Kidney epithelial cell (primary cell): Measurements from ENCODE around the gene PUS1. TPM values are rescaled to one million over a fixed set of nuclear protein-coding genes. Genes with fewer than 3 reads are reported as not detected.

Experiments
- DNase-seq: peaks from one replicate; pipeline ENCODE4 v3.0.0-alpha.2; 2010; ENCODE audit warnings: low read depth
- H3K27me3 ChIP-seq: 2 replicates; pipeline ENCODE4 v1.6.0; 2011; ENCODE audit warnings: low read length; ENCODE audit not compliant: control insufficient read depth, insufficient read depth
- H3K36me3 ChIP-seq: 2 replicates; pipeline ENCODE4 v1.5.1; 2011; ENCODE audit warnings: low read length; ENCODE audit not compliant: control insufficient read depth, insufficient read depth
- H3K4me3 ChIP-seq: 2 replicates; pipeline ENCODE4 v1.5.1; 2011; ENCODE audit warnings: low read depth, mild to moderate bottlenecking, control low read depth, low read length
- CTCF ChIP-seq: IDR thresholded peaks from 2 replicates; pipeline ENCODE4 v1.5.1; 2011; ENCODE audit warnings: mild to moderate bottlenecking, moderate library complexity, low read length, control low read depth, inconsistent platforms; ENCODE audit not compliant: insufficient read depth, poor library complexity, severe bottlenecking
- total RNA-seq: library from RNA; depleted of rRNA; stranded (reverse); fragments of >200 nt; gene quantifications from 2 replicates; pipeline ENCODE4 v1.2.3, GENCODE V29; 2015

Gene PUS1
- total RNA-seq, 1 donor from 2014 or later = 22.9 TPM

GRCh38 chr12:131920902-131921840 lies 7.9 kb upstream of the PUS1 start:
- no peak for TF ChIP-seq CTCF
- H3K4me3 ChIP-seq = no peak overlapping the region
- peaks cover 1% of the 10 kb centered on the region for H3K36me3 ChIP-seq
- H3K27me3 ChIP-seq = no peaks in the 10 kb centered on the region
- no peak for DNase-seq

- H3K27me3 ChIP-seq = no peaks in the 10 kb centered on the region
- DNase-seq = no peak
- peaks cover 1% of the 10 kb centered on the region for H3K36me3 ChIP-seq
- no peak overlapping the region for H3K4me3 ChIP-seq
- no peak for TF ChIP-seq CTCF
Measured at GRCh38 chr12:131921866-131922769, 7.0 kb upstream of the PUS1 start.

- Histone ChIP-seq H3K27me3 (no peaks in the 10 kb centered on the region), H3K4me3 (no peak overlapping the region), H3K36me3 (peaks cover 1% of the 10 kb centered on the region)
- TF ChIP-seq CTCF = no peak
- no peak for DNase-seq
Measured at GRCh38 chr12:131922772-131923171, 6.3 kb upstream of the PUS1 start.

- DNase-seq = no peak
- Histone ChIP-seq H3K27me3 (no peaks in the 10 kb centered on the region), H3K4me3 (no peak overlapping the region), H3K36me3 (peaks cover 1% of the 10 kb centered on the region)
- no peak for TF ChIP-seq CTCF
Measured at GRCh38 chr12:131923260-131923659, 5.8 kb upstream of the PUS1 start.

GRCh38 chr12:131927110-131928079 lies 1.7 kb upstream of the PUS1 start:
- peaks cover 1% of the 10 kb centered on the region for H3K36me3 ChIP-seq
- TF ChIP-seq CTCF = no peak
- H3K27me3 ChIP-seq = no peaks in the 10 kb centered on the region
- no peak for DNase-seq
- no peak overlapping the region for H3K4me3 ChIP-seq
